ENCODE results near the gene TMEM132D.

- TF ChIP-seq CTCF (IDR thresholded peaks at IDR 0.05), result no peak
- no peak for TF ChIP-seq ESRRA (CRISPR knock-in tag; IDR thresholded peaks at IDR 0.05; ENCODE audit: borderline replicate concordance)
- no peak for TF ChIP-seq ZNF138 (CRISPR knock-in tag; conservative IDR thresholded peaks at IDR 0.05)
- no peak for TF ChIP-seq USF2 (CRISPR knock-in tag; IDR thresholded peaks at IDR 0.05)
- TF ChIP-seq ATF3 (CRISPR knock-in tag; conservative IDR thresholded peaks at IDR 0.05), result no peak
- no peak for TF ChIP-seq FOXP4 (CRISPR knock-in tag; IDR thresholded peaks at IDR 0.05)
- TF ChIP-seq ERG (CRISPR knock-in tag; IDR thresholded peaks at IDR 0.05), result no peak
These were observed 176.7 kb downstream of the TMEM132D start for GRCh38 chr12:129727100-129727499.

All from WTC11 (cell line).